Keratinocyte (primary cell): ENCODE results near the gene NAPG. TPM values are rescaled to one million over a fixed set of nuclear protein-coding genes. Genes with fewer than 3 reads are reported as not detected.

Source experiments
- DNase-seq: peaks from one replicate; pipeline ENCODE4 v3.0.0-alpha.2; 2011; ENCODE audit warnings: low read depth, missing footprints, low spot score
- FAIRE-seq: peaks from 2 replicates; lab custom pipeline; 2011; peaks lifted over from hg19 to GRCh38; lab: Jason Lieb, UNC
- H2AFZ ChIP-seq: 2 replicates; pipeline ENCODE4 v1.6.0; 2012; ENCODE audit warnings: low read length, control low read depth, inconsistent platforms; ENCODE audit not compliant: control insufficient read depth
- H3K27ac ChIP-seq: 2 replicates; pipeline ENCODE4 v1.5.1; 2011; ENCODE audit warnings: low read length; ENCODE audit not compliant: control insufficient read depth, insufficient read depth
- H3K27me3 ChIP-seq: 3 replicates; pipeline ENCODE4 v1.6.0; 2011; ENCODE audit warnings: low read length; ENCODE audit not compliant: control insufficient read depth, insufficient read depth; ENCODE audit errors: extremely low read depth
- H3K36me3 ChIP-seq, 2 experiments: 2 replicates in 1 of 2; 3 replicates in 1 of 2; pipeline ENCODE4 v1.5.1; 2011; ENCODE audit warnings: low read length in 2 of 2, mild to moderate bottlenecking in 1 of 2; ENCODE audit not compliant: control insufficient read depth in 2 of 2, insufficient read depth in 2 of 2; ENCODE audit errors: extremely low read depth in 1 of 2
- H3K4me1 ChIP-seq: 3 replicates; pipeline ENCODE4 v1.5.1; 2011; ENCODE audit warnings: low read length; ENCODE audit not compliant: control insufficient read depth, insufficient read depth; ENCODE audit errors: extremely low read depth
- H3K4me2 ChIP-seq: 3 replicates; pipeline ENCODE4 v1.6.0; 2011; ENCODE audit warnings: low read depth, low read length; ENCODE audit not compliant: control insufficient read depth, insufficient read depth; ENCODE audit errors: extremely low read depth
- H3K4me3 ChIP-seq, 3 experiments: fragments of 200-600 bp in 1 of 3; sonication (generic) in 1 of 3; 2 replicates in 2 of 3; 3 replicates in 1 of 3; pipeline ENCODE4 v1.5.1; 2011 to 2016; ENCODE audit warnings: low read length in 3 of 3, mild to moderate bottlenecking in 3 of 3, control low read depth in 2 of 3, inconsistent platforms in 1 of 3, low read depth in 1 of 3, mixed read lengths in 1 of 3, mixed run types in 1 of 3, moderate library complexity in 1 of 3; ENCODE audit not compliant: control insufficient read depth in 2 of 3, insufficient read depth in 2 of 3; ENCODE audit errors: extremely low read depth in 1 of 3
- H3K79me2 ChIP-seq: 2 replicates; pipeline ENCODE4 v1.6.0; 2012; ENCODE audit warnings: low read length; ENCODE audit not compliant: control insufficient read depth, insufficient read depth
- H3K9ac ChIP-seq: 3 replicates; pipeline ENCODE4 v1.6.0; 2011; ENCODE audit warnings: low read length; ENCODE audit not compliant: control insufficient read depth, insufficient read depth; ENCODE audit errors: extremely low read depth
- H3K9me1 ChIP-seq: 3 replicates; pipeline ENCODE4 v1.6.0; 2011; ENCODE audit warnings: low read length; ENCODE audit not compliant: control insufficient read depth, insufficient read depth; ENCODE audit errors: extremely low read depth
- H3K9me3 ChIP-seq: 2 replicates; pipeline ENCODE4 v1.5.1; 2012; ENCODE audit warnings: low read depth, low read length; ENCODE audit not compliant: control insufficient read depth
- H4K20me1 ChIP-seq: 3 replicates; pipeline ENCODE4 v1.6.0; 2011; ENCODE audit warnings: low read length; ENCODE audit not compliant: control insufficient read depth, insufficient read depth; ENCODE audit errors: extremely low read depth
- EZH2 ChIP-seq: IDR thresholded peaks from one replicate; pipeline ENCODE4 v1.6.1; 2012; ENCODE audit warnings: inconsistent platforms, mild to moderate bottlenecking, low read length, moderate library complexity
- dilution Hi-C: fragments of 300-500 bp; cut with MboI; formaldehyde crosslinking; loops from one replicate; pipeline ENCODE4 v1.7.0; 2020; ENCODE audit warnings: low sequenced_read_pairs; ENCODE audit not compliant: extremely low pct_ligation_motif_present
- polyA plus RNA-seq, 5 experiments: library from polyadenylated mRNA; depleted of rRNA in 3 of 5; stranded (reverse) in 3 of 5; stranded (forward) in 1 of 5; unstranded in 1 of 5; fragments of >200 nt; gene quantifications; 1 replicate in 1 of 5; 2 replicates in 3 of 5; 3 replicates in 1 of 5; pipeline versions ENCODE4 v1.2.1 to v1.2.3, GENCODE V29; 2011 to 2012; ENCODE audit warnings: missing spikeins in 2 of 5, low read depth in 1 of 5, low replicate concordance in 1 of 5
- TF ChIP-seq, protein P1 (sequence below), 3 experiments: IDR thresholded peaks in 1 of 3; conservative IDR thresholded peaks in 1 of 3; optimal IDR thresholded peaks in 1 of 3; 2 replicates in 2 of 3; 3 replicates in 1 of 3; pipeline versions ENCODE3 to v1.5.1; 2011; ENCODE audit warnings: low read length in 3 of 3, mild to moderate bottlenecking in 3 of 3, moderate library complexity in 2 of 3, control low read depth in 1 of 3, inconsistent platforms in 1 of 3; ENCODE audit not compliant: insufficient read depth in 2 of 3; ENCODE audit errors: extremely low read depth in 1 of 3

The NAPG gene
- polyA plus RNA-seq, 1 donor (not counting 4 experiments of a cell fraction or from before 2014, with no cell fraction given), result 30.8 TPM

GRCh38 chr18:10495936-10496335 is 29.9 kb upstream of the NAPG start:
- no peaks in the 10 kb centered on the region for H3K9me1 ChIP-seq
- H3K4me2 ChIP-seq, result no peak overlapping the region
- H3K9me3 ChIP-seq, result no peaks in the 10 kb centered on the region
- no peak overlapping the region for H2AFZ ChIP-seq
- H3K4me3 ChIP-seq, result no peak overlapping the region
- TF ChIP-seq EZH2, result no peak
- TF ChIP-seq, protein P1, sequence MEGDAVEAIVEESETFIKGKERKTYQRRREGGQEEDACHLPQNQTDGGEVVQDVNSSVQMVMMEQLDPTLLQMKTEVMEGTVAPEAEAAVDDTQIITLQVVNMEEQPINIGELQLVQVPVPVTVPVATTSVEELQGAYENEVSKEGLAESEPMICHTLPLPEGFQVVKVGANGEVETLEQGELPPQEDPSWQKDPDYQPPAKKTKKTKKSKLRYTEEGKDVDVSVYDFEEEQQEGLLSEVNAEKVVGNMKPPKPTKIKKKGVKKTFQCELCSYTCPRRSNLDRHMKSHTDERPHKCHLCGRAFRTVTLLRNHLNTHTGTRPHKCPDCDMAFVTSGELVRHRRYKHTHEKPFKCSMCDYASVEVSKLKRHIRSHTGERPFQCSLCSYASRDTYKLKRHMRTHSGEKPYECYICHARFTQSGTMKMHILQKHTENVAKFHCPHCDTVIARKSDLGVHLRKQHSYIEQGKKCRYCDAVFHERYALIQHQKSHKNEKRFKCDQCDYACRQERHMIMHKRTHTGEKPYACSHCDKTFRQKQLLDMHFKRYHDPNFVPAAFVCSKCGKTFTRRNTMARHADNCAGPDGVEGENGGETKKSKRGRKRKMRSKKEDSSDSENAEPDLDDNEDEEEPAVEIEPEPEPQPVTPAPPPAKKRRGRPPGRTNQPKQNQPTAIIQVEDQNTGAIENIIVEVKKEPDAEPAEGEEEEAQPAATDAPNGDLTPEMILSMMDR (optimal IDR thresholded peaks at IDR 0.05 in 1 of 3, IDR thresholded peaks at IDR 0.05 in 1 of 3, conservative IDR thresholded peaks at IDR 0.05 in 1 of 3; ENCODE audit: extremely low read depth in 1 of 3, insufficient read depth in 2 of 3, low read length in 3 of 3), result no peak
- no peaks in the 10 kb centered on the region for H3K36me3 ChIP-seq
- dilution Hi-C loops, result no loop called here
- H3K27ac ChIP-seq, result no peak overlapping the region
- FAIRE-seq (no peak), DNase-seq (no peak)
- H3K9ac ChIP-seq, result no peak overlapping the region
- H3K4me1 ChIP-seq, result no peaks in the 10 kb centered on the region
- H3K27me3 ChIP-seq, result no peaks in the 10 kb centered on the region
- H4K20me1 ChIP-seq, result no peaks in the 10 kb centered on the region
- H3K79me2 ChIP-seq, result no peaks in the 10 kb centered on the region

DNA sequence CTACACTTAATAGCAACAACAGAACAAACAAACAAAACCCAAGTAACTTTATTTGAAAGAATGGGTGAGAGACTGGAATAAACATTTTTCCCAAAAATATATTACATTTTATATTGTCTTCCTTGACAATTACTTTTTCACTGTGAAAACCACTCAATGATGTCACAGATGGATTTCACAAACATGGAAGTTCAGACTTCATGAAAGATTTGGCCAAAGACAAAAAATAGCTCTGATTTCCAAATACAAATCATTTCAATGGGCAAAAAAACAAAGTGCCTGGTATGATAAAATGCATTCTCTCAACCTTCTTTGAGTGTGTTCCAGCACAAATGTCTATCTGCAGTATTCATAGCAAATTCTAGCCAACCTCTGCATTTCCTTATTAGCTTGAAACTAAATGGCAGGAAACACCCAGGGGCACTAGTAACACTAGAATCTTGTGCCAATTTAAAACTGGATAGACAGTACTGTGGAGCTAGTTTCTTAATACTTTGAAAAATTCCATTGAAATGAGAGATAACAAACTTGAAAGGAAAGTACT is 28.5 kb upstream of the NAPG start:
- FAIRE-seq (peak; percentile 13), DNase-seq (no peak)
- Histone ChIP-seq H3K9me3 (no peaks in the 10 kb centered on the region), H3K79me2 (no peaks in the 10 kb centered on the region), H3K4me1 (no peaks in the 10 kb centered on the region), H3K27ac (no peak overlapping the region), H3K9me1 (no peaks in the 10 kb centered on the region), H2AFZ (no peak overlapping the region), H3K9ac (no peak overlapping the region), H3K4me3 (no peak overlapping the region), H3K36me3 (no peaks in the 10 kb centered on the region), H4K20me1 (no peaks in the 10 kb centered on the region), H3K4me2 (no peak overlapping the region), H3K27me3 (no peaks in the 10 kb centered on the region)
- TF ChIP-seq, protein P1 (optimal IDR thresholded peaks at IDR 0.05 in 1 of 3, IDR thresholded peaks at IDR 0.05 in 1 of 3, conservative IDR thresholded peaks at IDR 0.05 in 1 of 3; ENCODE audit: extremely low read depth in 1 of 3, insufficient read depth in 2 of 3, low read length in 3 of 3), result no peak
- TF ChIP-seq EZH2, result no peak
- dilution Hi-C loops, result no loop called here
